Endodermal cell (in vitro differentiated cells): Measurements from ENCODE around the gene LAPTM5. TPM values are rescaled to one million over a fixed set of nuclear protein-coding genes. Genes with fewer than 3 reads are reported as not detected.

Source experiments
- DNase-seq: peaks from one replicate; pipeline ENCODE4 v3.0.0-alpha.2; 2017
- H3K27ac ChIP-seq: 2 replicates; pipeline ENCODE4 v1.5.1; 2013; ENCODE audit warnings: mild to moderate bottlenecking, low read depth, low read length, moderate library complexity
- H3K27me3 ChIP-seq: 2 replicates; pipeline ENCODE4 v1.6.1; 2013; ENCODE audit warnings: mild to moderate bottlenecking, low read length, moderate library complexity; ENCODE audit not compliant: insufficient read depth, control insufficient read depth, poor library complexity, severe bottlenecking
- H3K36me3 ChIP-seq: 2 replicates; pipeline ENCODE4 v1.7.0; 2013; ENCODE audit warnings: mild to moderate bottlenecking, low read length, moderate library complexity; ENCODE audit not compliant: control insufficient read depth, insufficient read depth
- H3K4me1 ChIP-seq: one replicate; pipeline ENCODE4 v1.7.0; 2013; ENCODE audit warnings: low read length; ENCODE audit not compliant: control insufficient read depth, insufficient read depth
- H3K4me3 ChIP-seq: 2 replicates; pipeline ENCODE4 v1.5.1; 2013; ENCODE audit warnings: mild to moderate bottlenecking, low read length, moderate library complexity
- H3K9ac ChIP-seq: 2 replicates; pipeline ENCODE4 v1.6.1; 2013; ENCODE audit warnings: mild to moderate bottlenecking, low read length, moderate library complexity; ENCODE audit not compliant: poor library complexity, severe bottlenecking; ENCODE audit errors: extremely low read depth
- H3K9me3 ChIP-seq: 2 replicates; pipeline ENCODE4 v1.6.1; 2013; ENCODE audit warnings: mild to moderate bottlenecking, low read length, moderate library complexity; ENCODE audit not compliant: control insufficient read depth
- H3K27ac Mint-ChIP-seq: 2 replicates; pipeline ENCODE4 v1.8.0; 2020; ENCODE audit warnings: mixed read lengths
- H3K27me3 Mint-ChIP-seq: 2 replicates; pipeline ENCODE4 v1.8.0; 2021; ENCODE audit warnings: mild to moderate bottlenecking, mixed read lengths; ENCODE audit not compliant: insufficient read depth
- H3K36me3 Mint-ChIP-seq: 2 replicates; pipeline ENCODE4 v1.8.0; 2020; ENCODE audit warnings: low read depth, mixed read lengths
- H3K4me1 Mint-ChIP-seq: 2 replicates; pipeline ENCODE4 v1.8.0; 2020; ENCODE audit warnings: mixed read lengths
- H3K4me3 Mint-ChIP-seq: 2 replicates; pipeline ENCODE4 v1.8.0; 2020; ENCODE audit warnings: mild to moderate bottlenecking, moderate library complexity, mixed read lengths
- H3K9me3 Mint-ChIP-seq: 2 replicates; pipeline ENCODE4 v1.8.0; 2020; ENCODE audit warnings: mild to moderate bottlenecking, mixed read lengths
- WGBS, 2 experiments: methylation state at CpG; one replicate each; pipeline versions ENCODE4 v1.1.5 to v1.1.7; 2013; ENCODE audit warnings: missing lambda C conversion rate in 2 of 2, mixed read lengths in 1 of 2; ENCODE audit not compliant: insufficient coverage in 1 of 2, insufficient read length in 1 of 2; 5-methylcytosine and 5-hydroxymethylcytosine counted together
- total RNA-seq, 2 donors: library from RNA; stranded (reverse); fragmentation: NEBNext Ultra II Directional in 1 of 2; extraction: Animal tissue kit (Norgen Biotek cat#: 25700) in 1 of 2; gene quantifications; 2 replicates in 1 of 2; 3 replicates in 1 of 2; pipeline ENCODE4 v1.2.1, GENCODE V29; 2021
- TF ChIP-seq, protein P1 (sequence below): fragments of 200-600 bp; sonication (generic); conservative IDR thresholded peaks from 2 replicates; pipeline ENCODE4 v1.5.0; 2021; ENCODE audit warnings: antibody characterized with exemption, mild to moderate bottlenecking

The LAPTM5 gene
- total RNA-seq, 2 donors from 2014 or later, result not detected

DNA sequence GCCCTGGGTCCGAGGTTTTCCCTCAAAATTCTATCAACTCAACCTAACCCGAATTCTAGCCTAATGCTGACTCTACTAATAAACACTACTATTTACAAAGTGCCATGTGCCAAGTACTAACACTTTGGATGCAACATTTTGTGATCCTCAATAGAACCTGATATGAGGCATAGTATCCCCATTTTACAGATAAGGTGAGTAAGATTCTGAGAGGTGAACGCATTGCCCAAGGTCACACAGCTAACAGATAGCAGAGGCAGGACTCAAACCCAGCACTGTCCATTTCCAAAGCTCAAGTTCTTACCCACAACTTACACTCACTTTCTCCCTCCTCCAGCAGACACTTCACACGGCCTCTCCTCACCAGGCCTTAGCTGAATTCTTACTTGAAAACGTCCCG is 46.0 kb upstream of the LAPTM5 start:
- H3K27me3 Mint-ChIP-seq, result peaks cover 3% of the 10 kb centered on the region
- no peak for DNase-seq
- H3K27ac Mint-ChIP-seq, result no peak overlapping the region
- no peaks in the 10 kb centered on the region for H3K9me3 Mint-ChIP-seq
- H3K4me1 ChIP-seq, result peaks cover 6% of the 10 kb centered on the region
- H3K4me3 Mint-ChIP-seq, result no peak overlapping the region
- WGBS, 2 experiments, result 74 to 100% methylated on average over 3 to 6 of the region's 6 CpGs
- peaks cover 10% of the 10 kb centered on the region for H3K27me3 ChIP-seq
- H3K27ac ChIP-seq, result no peak overlapping the region
- H3K9me3 ChIP-seq, result no peaks in the 10 kb centered on the region
- H3K36me3 ChIP-seq, result no peaks in the 10 kb centered on the region
- TF ChIP-seq, protein P1, sequence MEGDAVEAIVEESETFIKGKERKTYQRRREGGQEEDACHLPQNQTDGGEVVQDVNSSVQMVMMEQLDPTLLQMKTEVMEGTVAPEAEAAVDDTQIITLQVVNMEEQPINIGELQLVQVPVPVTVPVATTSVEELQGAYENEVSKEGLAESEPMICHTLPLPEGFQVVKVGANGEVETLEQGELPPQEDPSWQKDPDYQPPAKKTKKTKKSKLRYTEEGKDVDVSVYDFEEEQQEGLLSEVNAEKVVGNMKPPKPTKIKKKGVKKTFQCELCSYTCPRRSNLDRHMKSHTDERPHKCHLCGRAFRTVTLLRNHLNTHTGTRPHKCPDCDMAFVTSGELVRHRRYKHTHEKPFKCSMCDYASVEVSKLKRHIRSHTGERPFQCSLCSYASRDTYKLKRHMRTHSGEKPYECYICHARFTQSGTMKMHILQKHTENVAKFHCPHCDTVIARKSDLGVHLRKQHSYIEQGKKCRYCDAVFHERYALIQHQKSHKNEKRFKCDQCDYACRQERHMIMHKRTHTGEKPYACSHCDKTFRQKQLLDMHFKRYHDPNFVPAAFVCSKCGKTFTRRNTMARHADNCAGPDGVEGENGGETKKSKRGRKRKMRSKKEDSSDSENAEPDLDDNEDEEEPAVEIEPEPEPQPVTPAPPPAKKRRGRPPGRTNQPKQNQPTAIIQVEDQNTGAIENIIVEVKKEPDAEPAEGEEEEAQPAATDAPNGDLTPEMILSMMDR, result no peak
- no peaks in the 10 kb centered on the region for H3K36me3 Mint-ChIP-seq
- H3K9ac ChIP-seq, result no peak overlapping the region
- no peak overlapping the region for H3K4me3 ChIP-seq
- peaks cover 34% of the 10 kb centered on the region for H3K4me1 Mint-ChIP-seq

DNA sequence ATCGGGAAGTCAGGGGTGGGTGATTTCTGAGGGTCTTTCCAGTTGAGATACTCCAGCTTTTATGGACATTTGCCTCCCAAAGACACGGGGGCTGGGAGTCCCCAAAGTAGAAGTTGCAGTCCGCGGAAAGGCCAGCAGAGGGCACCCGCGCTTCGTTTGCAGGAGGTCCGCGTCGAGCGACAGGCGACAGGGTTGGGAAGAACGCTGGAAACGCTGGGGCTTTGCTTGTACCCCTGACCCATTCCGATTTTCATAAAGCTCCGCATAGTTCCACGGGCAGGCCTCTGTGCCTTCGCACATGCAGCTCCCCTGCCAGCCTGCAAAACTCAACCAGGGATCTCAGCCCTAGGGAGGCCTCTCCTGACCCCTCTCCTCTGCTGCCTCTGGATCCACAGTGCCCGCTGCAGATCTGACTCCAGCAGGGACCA is 44.2 kb upstream of the LAPTM5 start:
- Histone ChIP-seq H3K4me3 (no peak overlapping the region), H3K36me3 (no peaks in the 10 kb centered on the region), H3K9ac (no peak overlapping the region), H3K27me3 (peaks cover 9% of the 10 kb centered on the region), H3K9me3 (no peaks in the 10 kb centered on the region), H3K4me1 (peaks cover 9% of the 10 kb centered on the region), H3K27ac (no peak overlapping the region)
- H3K27me3 Mint-ChIP-seq, result peaks cover 3% of the 10 kb centered on the region
- DNase-seq, result peak; percentile 97
- no peaks in the 10 kb centered on the region for H3K36me3 Mint-ChIP-seq
- H3K27ac Mint-ChIP-seq, result no peak overlapping the region
- H3K4me1 Mint-ChIP-seq, result peaks cover 38% of the 10 kb centered on the region
- TF ChIP-seq, protein P1, result peak; percentile 97
- H3K4me3 Mint-ChIP-seq, result no peak overlapping the region
- no peaks in the 10 kb centered on the region for H3K9me3 Mint-ChIP-seq
- 6 to 7% methylated on average over 18 to 19 of the region's 19 CpGs for whole genome bisulfite sequencing, 2 experiments

DNA sequence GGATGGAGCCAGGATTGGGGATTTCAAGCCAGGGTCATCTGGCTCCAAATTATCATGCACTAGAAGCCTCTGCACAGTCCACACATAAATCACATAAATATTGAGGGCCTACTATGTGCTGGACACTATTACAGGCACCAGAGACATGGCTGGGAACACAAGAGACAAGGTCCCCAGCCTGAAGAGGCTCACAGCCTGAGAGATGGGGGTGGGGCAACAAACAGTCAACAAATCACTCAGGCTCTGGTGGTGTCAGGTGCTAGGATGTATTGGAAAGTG is 41.6 kb upstream of the LAPTM5 start:
- H3K9ac ChIP-seq, result no peak overlapping the region
- no peaks in the 10 kb centered on the region for H3K9me3 ChIP-seq
- H3K36me3 ChIP-seq, result no peaks in the 10 kb centered on the region
- Mint-ChIP-seq H3K27ac (no peak overlapping the region), H3K4me3 (no peak overlapping the region), H3K36me3 (no peaks in the 10 kb centered on the region), H3K4me1 (peaks cover 20% of the 10 kb centered on the region), H3K9me3 (no peaks in the 10 kb centered on the region), H3K27me3 (no peaks in the 10 kb centered on the region)
- H3K4me3 ChIP-seq, result no peak overlapping the region
- no peaks in the 10 kb centered on the region for H3K27me3 ChIP-seq
- no peak overlapping the region for H3K27ac ChIP-seq
- no peak for DNase-seq
- peaks cover 9% of the 10 kb centered on the region for H3K4me1 ChIP-seq
- TF ChIP-seq, protein P1, result no peak
